ENCODE results near the gene RSPO4.

- no peak for TF ChIP-seq POLR2A (IDR thresholded peaks at IDR 0.05)
- TF ChIP-seq CTCF (IDR thresholded peaks at IDR 0.05): no peak
Observed at GRCh38 chr20:1001116-1001515, 995 bp downstream of the RSPO4 start.

Data from stomach (tissue), 4 donors.